ENCODE results near the gene TMBIM1.
A peak's percentile ranks its signal among the peaks of the same experiment; 100 is the strongest.

The TMBIM1 gene

GRCh38 chr2:218272531-218273212 lies 19.6 kb downstream of the TMBIM1 start:
- no peaks in the 10 kb centered on the region for H3K9me3 ChIP-seq (ENCODE audit: severe bottlenecking)
- TF ChIP-seq CTCF (IDR thresholded peaks at IDR 0.05; ENCODE audit: low read depth, low read length) = peak; percentile 87
- no peak overlapping the region for H3K27ac ChIP-seq
- H3K27me3 ChIP-seq (ENCODE audit: insufficient read depth, low read depth, severe bottlenecking) = no peaks in the 10 kb centered on the region
- peak; percentile 74 for DNase-seq
- H3K4me3 ChIP-seq (ENCODE audit: low read depth, low read length) = no peak overlapping the region
- peaks cover 24% of the 10 kb centered on the region for H3K36me3 ChIP-seq

GRCh38 chr2:218271865-218272530 lies 20.3 kb downstream of the TMBIM1 start:
- peaks cover 31% of the 10 kb centered on the region for H3K36me3 ChIP-seq
- no peak for TF ChIP-seq CTCF (IDR thresholded peaks at IDR 0.05; ENCODE audit: low read depth, low read length)
- H3K27me3 ChIP-seq (ENCODE audit: insufficient read depth, low read depth, severe bottlenecking) = no peaks in the 10 kb centered on the region
- H3K9me3 ChIP-seq (ENCODE audit: severe bottlenecking) = no peaks in the 10 kb centered on the region
- H3K27ac ChIP-seq = no peak overlapping the region
- no peak for DNase-seq
- no peak overlapping the region for H3K4me3 ChIP-seq (ENCODE audit: low read depth, low read length)

GRCh38 chr2:218271487-218271797 lies 20.9 kb downstream of the TMBIM1 start:
- TF ChIP-seq CTCF (IDR thresholded peaks at IDR 0.05; ENCODE audit: low read depth, low read length) = no peak
- peaks cover 33% of the 10 kb centered on the region for H3K36me3 ChIP-seq
- no peak overlapping the region for H3K27ac ChIP-seq
- no peaks in the 10 kb centered on the region for H3K27me3 ChIP-seq (ENCODE audit: insufficient read depth, low read depth, severe bottlenecking)
- no peak for DNase-seq
- no peaks in the 10 kb centered on the region for H3K9me3 ChIP-seq (ENCODE audit: severe bottlenecking)
- H3K4me3 ChIP-seq (ENCODE audit: low read depth, low read length) = no peak overlapping the region

- H3K36me3 ChIP-seq = peaks cover 38% of the 10 kb centered on the region
- DNase-seq = no peak
- TF ChIP-seq CTCF (IDR thresholded peaks at IDR 0.05; ENCODE audit: low read depth, low read length) = no peak
- H3K27me3 ChIP-seq (ENCODE audit: insufficient read depth, low read depth, severe bottlenecking) = no peaks in the 10 kb centered on the region
- H3K9me3 ChIP-seq (ENCODE audit: severe bottlenecking) = no peaks in the 10 kb centered on the region
- H3K4me3 ChIP-seq (ENCODE audit: low read depth, low read length) = peak overlapping the region; percentile 88
- H3K27ac ChIP-seq = peak overlapping the region; percentile 63
Observed at GRCh38 chr2:218270721-218271486, 21.4 kb downstream of the TMBIM1 start.

GRCh38 chr2:218269900-218270720 lies 22.2 kb downstream of the TMBIM1 start, which contains the start of the genes AAMP and PNKD:
Gene AAMP, minus strand, starts transcription at chr2:218270137. Its CDS starts 51 bp downstream, at chr2:218270086.
Gene PNKD, plus strand, starts transcription at chr2:218270519. Its CDS starts 17 bp downstream, at chr2:218270536.
- Histone ChIP-seq H3K36me3 (peaks cover 38% of the 10 kb centered on the region), H3K9me3 (ENCODE audit: severe bottlenecking) (no peaks in the 10 kb centered on the region), H3K4me3 (ENCODE audit: low read depth, low read length) (peak within 1 kb of the TSS; percentile 88), H3K27me3 (ENCODE audit: insufficient read depth, low read depth, severe bottlenecking) (no peaks in the 10 kb centered on the region), H3K27ac (peak within 1 kb of the TSS; percentile 63)
- TF ChIP-seq CTCF (IDR thresholded peaks at IDR 0.05; ENCODE audit: low read depth, low read length) = 0 out of 2 replicates have a peak, but pooled peaks have one; percentile 25
- DNase-seq = peak; percentile 99
